Peyer's patch (tissue), 4 donors: Measurements from ENCODE around the gene PIP5K1B. TPM values are rescaled to one million over a fixed set of nuclear protein-coding genes. Genes with fewer than 3 reads are reported as not detected.

Experiments
- DNase-seq, 3 donors: peaks; one replicate each; pipeline ENCODE4 v3.0.0-alpha.2; 2017 to 2019
- H3K27ac ChIP-seq, 4 donors: fragments of 200-600 bp; sonication (generic); one replicate each; pipeline ENCODE4 v1.5.1; 2016 to 2019
- H3K27me3 ChIP-seq, 2 donors: fragments of 200-600 bp; sonication (generic); one replicate each; pipeline ENCODE4 v1.5.1; 2019
- H3K36me3 ChIP-seq, 3 donors: fragments of 200-600 bp; sonication (generic); one replicate each; pipeline ENCODE4 v1.5.1; 2016 to 2019
- H3K4me1 ChIP-seq, 4 donors: fragments of 200-600 bp; sonication (generic); one replicate each; pipeline ENCODE4 v1.5.1; 2016 to 2019
- H3K4me3 ChIP-seq, 4 donors: fragments of 200-600 bp; sonication (generic); 1 replicate in 3 of 4; 2 replicates in 1 of 4; pipeline ENCODE4 v1.5.1; 2016 to 2019; ENCODE audit warnings: mild to moderate bottlenecking in 1 of 4
- H3K9me3 ChIP-seq, 4 donors: fragments of 200-600 bp; sonication (generic); one replicate each; pipeline ENCODE4 v1.5.1; 2016 to 2019; ENCODE audit warnings: mild to moderate bottlenecking in 1 of 4
- POLR2A ChIP-seq, 2 donors: fragments of 450-650 bp; IDR thresholded peaks; one replicate each; pipeline ENCODE4 v1.5.1; 2017; ENCODE audit warnings: antibody characterized with exemption in 2 of 2, mild to moderate bottlenecking in 2 of 2, moderate library complexity in 2 of 2
- total RNA-seq, 4 donors: library from RNA; depleted of rRNA; stranded (reverse); fragments of >200 nt; gene quantifications; one replicate each; pipeline ENCODE4 v1.1.0, GENCODE V29; 2016
- TF ChIP-seq, protein P1 (sequence below), 6 experiments: fragments of 450-650 bp in 4 of 6; fragments of 200-600 bp in 2 of 6; sonication (generic) in 1 of 6; IDR thresholded peaks; one replicate each; pipeline ENCODE4 v1.5.1; 2017 to 2019; ENCODE audit warnings: antibody characterized with exemption in 6 of 6, mild to moderate bottlenecking in 3 of 6, moderate library complexity in 1 of 6

PIP5K1B gene, protein sequence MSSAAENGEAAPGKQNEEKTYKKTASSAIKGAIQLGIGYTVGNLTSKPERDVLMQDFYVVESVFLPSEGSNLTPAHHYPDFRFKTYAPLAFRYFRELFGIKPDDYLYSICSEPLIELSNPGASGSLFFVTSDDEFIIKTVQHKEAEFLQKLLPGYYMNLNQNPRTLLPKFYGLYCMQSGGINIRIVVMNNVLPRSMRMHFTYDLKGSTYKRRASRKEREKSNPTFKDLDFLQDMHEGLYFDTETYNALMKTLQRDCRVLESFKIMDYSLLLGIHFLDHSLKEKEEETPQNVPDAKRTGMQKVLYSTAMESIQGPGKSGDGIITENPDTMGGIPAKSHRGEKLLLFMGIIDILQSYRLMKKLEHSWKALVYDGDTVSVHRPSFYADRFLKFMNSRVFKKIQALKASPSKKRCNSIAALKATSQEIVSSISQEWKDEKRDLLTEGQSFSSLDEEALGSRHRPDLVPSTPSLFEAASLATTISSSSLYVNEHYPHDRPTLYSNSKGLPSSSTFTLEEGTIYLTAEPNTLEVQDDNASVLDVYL
- total RNA-seq: 10 to 100 TPM; 15.7 to 60.1 (median 54.4) TPM

DNA sequence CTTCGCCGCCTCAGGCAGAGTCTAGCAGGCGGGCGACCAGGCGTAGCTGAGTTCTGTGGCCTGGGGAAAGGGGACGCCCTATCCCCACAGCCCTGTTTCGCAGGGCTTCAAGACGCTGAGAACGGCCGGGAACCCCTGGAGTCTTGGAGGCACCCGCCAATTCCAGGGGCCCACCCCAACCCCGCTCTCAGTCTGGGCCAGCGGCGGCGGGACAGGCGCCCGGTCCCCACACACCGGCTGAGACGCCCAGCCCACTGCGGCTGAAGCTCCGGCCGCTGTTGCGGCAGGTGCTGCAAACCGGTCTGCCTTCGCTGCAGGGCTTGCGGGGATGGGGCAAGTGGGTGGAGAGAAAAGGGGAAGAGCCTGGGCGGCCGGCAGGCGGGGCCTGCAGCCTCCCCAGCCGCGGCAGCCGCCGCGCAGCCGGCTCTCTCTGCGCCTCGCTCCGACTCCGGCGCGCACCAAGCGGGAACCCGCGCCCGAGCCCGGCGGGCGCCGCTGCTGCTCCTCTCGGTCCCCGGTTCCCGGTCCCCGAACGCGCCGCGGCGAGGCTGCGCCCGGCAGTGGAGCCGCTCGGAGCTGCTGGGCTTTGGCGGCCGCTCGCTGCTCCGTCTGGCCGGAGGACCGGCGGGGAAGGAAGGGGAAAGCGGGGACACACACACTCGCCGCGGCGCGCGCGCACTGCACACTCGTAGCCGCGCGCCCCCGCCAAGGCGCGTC, at the start of gene PIP5K1B:
PIP5K1B (plus strand) TSS at position 427 of the 717 bp plus-strand sequence. CDS start 117,375 bp downstream, outside the sequence.
- H3K27ac ChIP-seq: peak within 1 kb of the TSS; percentile 86 to 98 (median 89)

DNA sequence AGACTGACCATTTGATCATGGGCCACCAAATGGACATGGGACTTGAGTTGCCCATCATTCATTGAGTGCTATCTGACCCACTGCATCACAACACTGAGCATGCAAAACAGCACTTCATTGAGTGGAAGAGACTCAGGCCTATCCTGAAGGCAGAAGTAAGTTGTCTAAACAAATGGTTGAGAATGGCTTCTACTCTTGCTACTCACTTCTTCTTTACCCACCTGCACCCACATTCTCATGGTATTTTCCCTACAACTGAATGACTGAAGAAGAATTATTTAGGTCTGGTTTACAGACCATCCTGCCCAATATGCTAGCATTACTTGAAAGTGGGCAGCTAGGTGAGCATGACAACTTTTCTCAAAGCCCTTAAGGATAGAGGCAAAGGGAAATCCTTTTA, 41.0 kb upstream of the PIP5K1B start:
- H3K4me3 ChIP-seq: no peak overlapping the region
- no peaks in the 10 kb centered on the region for H3K4me1 ChIP-seq
- no peak overlapping the region for H3K27ac ChIP-seq
- H3K9me3 ChIP-seq: no peaks in the 10 kb centered on the region
- DNase-seq: no peak
- no peaks in the 10 kb centered on the region for H3K27me3 ChIP-seq
- TF ChIP-seq, protein P1, sequence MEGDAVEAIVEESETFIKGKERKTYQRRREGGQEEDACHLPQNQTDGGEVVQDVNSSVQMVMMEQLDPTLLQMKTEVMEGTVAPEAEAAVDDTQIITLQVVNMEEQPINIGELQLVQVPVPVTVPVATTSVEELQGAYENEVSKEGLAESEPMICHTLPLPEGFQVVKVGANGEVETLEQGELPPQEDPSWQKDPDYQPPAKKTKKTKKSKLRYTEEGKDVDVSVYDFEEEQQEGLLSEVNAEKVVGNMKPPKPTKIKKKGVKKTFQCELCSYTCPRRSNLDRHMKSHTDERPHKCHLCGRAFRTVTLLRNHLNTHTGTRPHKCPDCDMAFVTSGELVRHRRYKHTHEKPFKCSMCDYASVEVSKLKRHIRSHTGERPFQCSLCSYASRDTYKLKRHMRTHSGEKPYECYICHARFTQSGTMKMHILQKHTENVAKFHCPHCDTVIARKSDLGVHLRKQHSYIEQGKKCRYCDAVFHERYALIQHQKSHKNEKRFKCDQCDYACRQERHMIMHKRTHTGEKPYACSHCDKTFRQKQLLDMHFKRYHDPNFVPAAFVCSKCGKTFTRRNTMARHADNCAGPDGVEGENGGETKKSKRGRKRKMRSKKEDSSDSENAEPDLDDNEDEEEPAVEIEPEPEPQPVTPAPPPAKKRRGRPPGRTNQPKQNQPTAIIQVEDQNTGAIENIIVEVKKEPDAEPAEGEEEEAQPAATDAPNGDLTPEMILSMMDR (IDR thresholded peaks at IDR 0.05): no peak
- no peak for TF ChIP-seq POLR2A (IDR thresholded peaks at IDR 0.05)
- no peaks in the 10 kb centered on the region for H3K36me3 ChIP-seq

More for the DNA sequence above, at the start of gene PIP5K1B:
- H3K4me1 ChIP-seq: peaks cover 0 to 8% (median 5%) of the 10 kb centered on the region in 4 donors
- no peaks in the 10 kb centered on the region for H3K36me3 ChIP-seq
- H3K4me3 ChIP-seq: peak within 1 kb of the TSS; percentile 68 to 90 (median 76)
- DNase-seq: peak; percentile 74 to 91 (median 89)
- TF ChIP-seq, protein P1 (IDR thresholded peaks at IDR 0.05): peak in 3 of 6 experiments; percentile 32 to 36 (median 34)
- peak; percentile 90 to 92 for TF ChIP-seq POLR2A (IDR thresholded peaks at IDR 0.05)
- H3K27me3 ChIP-seq: no peaks in the 10 kb centered on the region
- no peaks in the 10 kb centered on the region for H3K9me3 ChIP-seq

DNA sequence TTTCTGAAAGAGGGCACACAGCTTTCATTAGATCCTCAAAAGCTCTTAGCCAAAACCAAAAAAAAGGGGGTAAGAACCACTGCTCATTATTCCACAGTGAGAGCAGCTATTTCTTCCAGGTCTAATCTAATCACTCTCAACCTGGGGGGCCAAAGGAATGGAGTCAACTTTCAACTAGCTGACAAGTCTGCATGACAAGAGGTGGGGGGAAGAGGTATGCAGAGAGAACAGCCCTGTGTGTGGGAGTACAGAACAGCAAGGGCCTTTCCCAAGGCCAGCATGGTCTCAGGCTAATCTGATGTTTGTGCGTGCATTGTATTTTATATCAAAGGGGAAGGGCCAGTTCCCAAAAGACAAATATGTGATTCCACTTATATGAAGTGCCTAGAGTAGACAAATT, 36.9 kb upstream of the PIP5K1B start:
- H3K4me3 ChIP-seq: no peak overlapping the region
- no peak for DNase-seq
- H3K9me3 ChIP-seq: no peaks in the 10 kb centered on the region
- no peaks in the 10 kb centered on the region for H3K4me1 ChIP-seq
- TF ChIP-seq, protein P1 (IDR thresholded peaks at IDR 0.05): no peak
- TF ChIP-seq POLR2A (IDR thresholded peaks at IDR 0.05): no peak
- no peak overlapping the region for H3K27ac ChIP-seq
- no peaks in the 10 kb centered on the region for H3K27me3 ChIP-seq
- H3K36me3 ChIP-seq: no peaks in the 10 kb centered on the region

DNA sequence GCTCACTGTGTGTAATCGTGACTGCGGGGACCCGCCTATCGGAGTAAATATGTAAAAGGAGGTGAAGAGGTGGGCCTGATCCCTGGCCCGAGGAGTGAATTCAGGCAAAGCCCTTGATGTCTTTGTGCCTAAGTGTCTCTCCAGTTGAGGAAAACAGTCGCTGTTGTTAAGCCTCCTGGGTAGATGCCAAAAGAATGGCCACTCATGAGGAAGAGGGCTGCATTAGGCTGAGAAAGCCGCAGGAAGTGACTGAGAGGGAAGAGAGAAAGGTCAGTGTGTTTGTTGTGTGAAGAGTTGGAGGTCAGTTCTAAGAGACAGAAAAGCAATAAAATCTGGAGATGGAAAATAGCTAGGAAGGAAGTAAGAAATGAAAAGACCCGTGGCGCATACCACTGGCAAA, 35.8 kb upstream of the PIP5K1B start:
- H3K4me1 ChIP-seq: no peaks in the 10 kb centered on the region
- no peaks in the 10 kb centered on the region for H3K27me3 ChIP-seq
- H3K27ac ChIP-seq: no peak overlapping the region
- DNase-seq: no peak
- no peaks in the 10 kb centered on the region for H3K9me3 ChIP-seq
- no peak overlapping the region for H3K4me3 ChIP-seq
- TF ChIP-seq, protein P1 (IDR thresholded peaks at IDR 0.05): no peak
- TF ChIP-seq POLR2A (IDR thresholded peaks at IDR 0.05): no peak
- H3K36me3 ChIP-seq: no peaks in the 10 kb centered on the region

DNA sequence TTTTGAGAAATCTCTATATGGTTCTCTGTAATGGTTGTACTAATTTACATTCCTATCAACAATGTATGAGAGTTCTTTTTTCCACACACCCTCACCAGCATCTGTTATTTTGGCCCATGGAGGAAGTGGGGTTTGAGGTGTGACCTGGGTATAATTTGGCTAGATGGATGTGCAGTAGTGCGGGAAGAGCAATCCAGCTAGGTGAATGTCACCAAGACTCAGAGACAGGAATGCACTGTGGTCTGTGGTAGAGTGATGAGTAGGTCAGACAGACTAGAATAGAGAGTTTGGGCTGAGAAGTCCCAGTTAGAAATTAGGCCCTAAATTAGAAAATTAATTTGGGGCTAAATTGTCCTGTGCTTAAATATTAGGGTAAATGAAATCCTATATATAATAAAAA, 32.8 kb upstream of the PIP5K1B start:
- Histone ChIP-seq H3K36me3 (no peaks in the 10 kb centered on the region), H3K4me3 (no peak overlapping the region), H3K9me3 (no peaks in the 10 kb centered on the region), H3K4me1 (no peaks in the 10 kb centered on the region), H3K27ac (no peak overlapping the region), H3K27me3 (no peaks in the 10 kb centered on the region)
- no peak for DNase-seq
- TF ChIP-seq POLR2A (IDR thresholded peaks at IDR 0.05): no peak
- TF ChIP-seq, protein P1 (IDR thresholded peaks at IDR 0.05): no peak
